ENCODE measurements around the gene WDFY4. TPM values are rescaled to one million over a fixed set of nuclear protein-coding genes. Genes with fewer than 3 reads are reported as not detected.

WDFY4 gene
- polyA plus RNA-seq, 1 donor (not counting 4 experiments of a cell fraction or from before 2014, with no cell fraction given) = 0.04 TPM

- no peak overlapping the region for H3K4me3 ChIP-seq (ENCODE audit: control insufficient read depth in 2 of 3, extremely low read depth in 1 of 3, insufficient read depth in 2 of 3, low read depth in 1 of 3, low read length in 3 of 3)
- DNase-seq (ENCODE audit: low read depth, low spot score) = no peak
- H3K36me3 ChIP-seq (ENCODE audit: control insufficient read depth in 2 of 2, extremely low read depth in 1 of 2, insufficient read depth in 2 of 2, low read length in 2 of 2) = no peaks in the 10 kb centered on the region
- H3K27me3 ChIP-seq (ENCODE audit: control insufficient read depth, extremely low read depth, insufficient read depth, low read length) = no peaks in the 10 kb centered on the region
- H3K9me1 ChIP-seq (ENCODE audit: control insufficient read depth, extremely low read depth, insufficient read depth, low read length) = no peaks in the 10 kb centered on the region
- no peak overlapping the region for H3K4me2 ChIP-seq (ENCODE audit: control insufficient read depth, extremely low read depth, insufficient read depth, low read depth, low read length)
- no peak overlapping the region for H3K27ac ChIP-seq (ENCODE audit: control insufficient read depth, insufficient read depth, low read length)
- no peak overlapping the region for H2AFZ ChIP-seq (ENCODE audit: control insufficient read depth, low read length)
- dilution Hi-C loops (cut with MboI; ENCODE audit: extremely low pct_ligation_motif_present, low sequenced_read_pairs) = no loop called here
- TF ChIP-seq EZH2 (IDR thresholded peaks at IDR 0.05; ENCODE audit: low read length) (no peak), CTCF (optimal IDR thresholded peaks at IDR 0.05 in 1 of 3, IDR thresholded peaks at IDR 0.05 in 1 of 3, conservative IDR thresholded peaks at IDR 0.05 in 1 of 3; ENCODE audit: extremely low read depth in 1 of 3, insufficient read depth in 2 of 3, low read length in 3 of 3) (no peak)
- no peaks in the 10 kb centered on the region for H4K20me1 ChIP-seq (ENCODE audit: control insufficient read depth, extremely low read depth, insufficient read depth, low read length)
- no peak overlapping the region for H3K9ac ChIP-seq (ENCODE audit: control insufficient read depth, extremely low read depth, insufficient read depth, low read length)
- H3K9me3 ChIP-seq (ENCODE audit: control insufficient read depth, low read depth, low read length) = no peaks in the 10 kb centered on the region
- H3K79me2 ChIP-seq (ENCODE audit: control insufficient read depth, insufficient read depth, low read length) = no peaks in the 10 kb centered on the region
- no peak for FAIRE-seq
- H3K4me1 ChIP-seq (ENCODE audit: control insufficient read depth, extremely low read depth, insufficient read depth, low read length) = peaks cover 27% of the 10 kb centered on the region
Observed at GRCh38 chr10:48789486-48790456, 105.1 kb downstream of the WDFY4 start.

DNA sequence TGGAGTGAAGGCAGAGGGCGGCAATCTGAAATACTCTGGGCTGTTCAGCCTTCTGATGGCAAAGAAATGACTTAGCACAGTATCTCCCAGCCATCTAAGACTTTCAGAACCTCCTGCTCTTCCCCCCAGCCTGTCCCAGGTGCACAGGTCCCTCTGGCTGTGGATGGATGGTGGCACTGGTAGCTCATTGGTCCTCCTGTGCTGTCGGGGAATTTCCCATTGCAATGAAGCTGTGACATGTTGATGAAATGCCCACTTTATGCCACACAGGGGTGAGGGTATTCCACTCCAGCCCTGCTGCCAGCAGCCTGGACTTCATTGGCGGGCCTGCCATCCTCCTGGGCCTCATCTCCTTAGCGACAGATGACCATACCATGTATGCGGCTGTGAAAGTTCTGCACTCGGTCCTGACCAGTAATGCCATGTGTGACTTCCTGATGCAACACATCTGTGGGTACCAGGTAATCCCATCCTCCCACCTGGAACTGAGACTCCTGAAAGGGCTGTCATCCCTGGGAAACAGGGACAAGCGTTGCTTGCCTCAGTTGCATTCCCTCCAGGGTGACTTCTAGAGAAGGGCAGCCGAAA lies 105.9 kb downstream of the WDFY4 start:
- H2AFZ ChIP-seq (ENCODE audit: control insufficient read depth, low read length) = no peak overlapping the region
- H3K4me3 ChIP-seq (ENCODE audit: control insufficient read depth in 2 of 3, extremely low read depth in 1 of 3, insufficient read depth in 2 of 3, low read depth in 1 of 3, low read length in 3 of 3) = no peak overlapping the region
- no peaks in the 10 kb centered on the region for H3K27me3 ChIP-seq (ENCODE audit: control insufficient read depth, extremely low read depth, insufficient read depth, low read length)
- H3K79me2 ChIP-seq (ENCODE audit: control insufficient read depth, insufficient read depth, low read length) = no peaks in the 10 kb centered on the region
- FAIRE-seq (no peak), DNase-seq (ENCODE audit: low read depth, low spot score) (no peak)
- no peak overlapping the region for H3K27ac ChIP-seq (ENCODE audit: control insufficient read depth, insufficient read depth, low read length)
- no peaks in the 10 kb centered on the region for H3K36me3 ChIP-seq (ENCODE audit: control insufficient read depth in 2 of 2, extremely low read depth in 1 of 2, insufficient read depth in 2 of 2, low read length in 2 of 2)
- no peak overlapping the region for H3K4me2 ChIP-seq (ENCODE audit: control insufficient read depth, extremely low read depth, insufficient read depth, low read depth, low read length)
- no peaks in the 10 kb centered on the region for H3K9me3 ChIP-seq (ENCODE audit: control insufficient read depth, low read depth, low read length)
- dilution Hi-C loops (cut with MboI; ENCODE audit: extremely low pct_ligation_motif_present, low sequenced_read_pairs) = no loop called here
- TF ChIP-seq EZH2 (IDR thresholded peaks at IDR 0.05; ENCODE audit: low read length) (no peak), CTCF (optimal IDR thresholded peaks at IDR 0.05 in 1 of 3, IDR thresholded peaks at IDR 0.05 in 1 of 3, conservative IDR thresholded peaks at IDR 0.05 in 1 of 3; ENCODE audit: extremely low read depth in 1 of 3, insufficient read depth in 2 of 3, low read length in 3 of 3) (no peak)
- no peaks in the 10 kb centered on the region for H3K9me1 ChIP-seq (ENCODE audit: control insufficient read depth, extremely low read depth, insufficient read depth, low read length)
- H3K9ac ChIP-seq (ENCODE audit: control insufficient read depth, extremely low read depth, insufficient read depth, low read length) = no peak overlapping the region
- peaks cover 29% of the 10 kb centered on the region for H3K4me1 ChIP-seq (ENCODE audit: control insufficient read depth, extremely low read depth, insufficient read depth, low read length)
- H4K20me1 ChIP-seq (ENCODE audit: control insufficient read depth, extremely low read depth, insufficient read depth, low read length) = no peaks in the 10 kb centered on the region

Measured in keratinocyte (primary cell).